PFSK-1 (cell line): ENCODE data around the gene SRPK3.

Source experiments
- FOXP2 ChIP-seq: optimal IDR thresholded peaks from 2 replicates; pipeline ENCODE3; 2011; ENCODE audit warnings: borderline replicate concordance, control low read depth, inconsistent platforms; ENCODE audit not compliant: insufficient read depth; ENCODE audit errors: extremely low read length, extremely low read depth
- POLR2AphosphoS5 ChIP-seq: IDR thresholded peaks from 2 replicates; pipeline ENCODE4 v1.6.1; 2012; ENCODE audit warnings: low read depth, mild to moderate bottlenecking, control low read depth, low read length, moderate library complexity
- SIN3A ChIP-seq: IDR thresholded peaks from 2 replicates; pipeline ENCODE4 v1.6.1; 2012; ENCODE audit warnings: mild to moderate bottlenecking, low read length, moderate library complexity, borderline replicate concordance; ENCODE audit not compliant: insufficient read depth
- TAF1 ChIP-seq: IDR thresholded peaks from 2 replicates; pipeline ENCODE4 v1.6.1; 2012; ENCODE audit warnings: low read length, control low read depth, borderline replicate concordance; ENCODE audit not compliant: insufficient read depth
- TF ChIP-seq, protein P1 (sequence below), 2 experiments: IDR thresholded peaks; 2 replicates each; pipeline versions ENCODE4 v1.6.1 to v1.8.0; 2011 to 2012; ENCODE audit warnings: low read depth in 2 of 2, low read length in 2 of 2, control low read depth in 1 of 2, inconsistent platforms in 1 of 2, mild to moderate bottlenecking in 1 of 2, moderate library complexity in 1 of 2; ENCODE audit not compliant: insufficient read depth in 1 of 2

The SRPK3 gene

GRCh38 chrX:153772316-153773217 lies 8.3 kb upstream of the SRPK3 start:
- TF ChIP-seq TAF1, result no peak
- no peak for TF ChIP-seq POLR2AphosphoS5
- TF ChIP-seq FOXP2, result no peak
- TF ChIP-seq, protein P1, sequence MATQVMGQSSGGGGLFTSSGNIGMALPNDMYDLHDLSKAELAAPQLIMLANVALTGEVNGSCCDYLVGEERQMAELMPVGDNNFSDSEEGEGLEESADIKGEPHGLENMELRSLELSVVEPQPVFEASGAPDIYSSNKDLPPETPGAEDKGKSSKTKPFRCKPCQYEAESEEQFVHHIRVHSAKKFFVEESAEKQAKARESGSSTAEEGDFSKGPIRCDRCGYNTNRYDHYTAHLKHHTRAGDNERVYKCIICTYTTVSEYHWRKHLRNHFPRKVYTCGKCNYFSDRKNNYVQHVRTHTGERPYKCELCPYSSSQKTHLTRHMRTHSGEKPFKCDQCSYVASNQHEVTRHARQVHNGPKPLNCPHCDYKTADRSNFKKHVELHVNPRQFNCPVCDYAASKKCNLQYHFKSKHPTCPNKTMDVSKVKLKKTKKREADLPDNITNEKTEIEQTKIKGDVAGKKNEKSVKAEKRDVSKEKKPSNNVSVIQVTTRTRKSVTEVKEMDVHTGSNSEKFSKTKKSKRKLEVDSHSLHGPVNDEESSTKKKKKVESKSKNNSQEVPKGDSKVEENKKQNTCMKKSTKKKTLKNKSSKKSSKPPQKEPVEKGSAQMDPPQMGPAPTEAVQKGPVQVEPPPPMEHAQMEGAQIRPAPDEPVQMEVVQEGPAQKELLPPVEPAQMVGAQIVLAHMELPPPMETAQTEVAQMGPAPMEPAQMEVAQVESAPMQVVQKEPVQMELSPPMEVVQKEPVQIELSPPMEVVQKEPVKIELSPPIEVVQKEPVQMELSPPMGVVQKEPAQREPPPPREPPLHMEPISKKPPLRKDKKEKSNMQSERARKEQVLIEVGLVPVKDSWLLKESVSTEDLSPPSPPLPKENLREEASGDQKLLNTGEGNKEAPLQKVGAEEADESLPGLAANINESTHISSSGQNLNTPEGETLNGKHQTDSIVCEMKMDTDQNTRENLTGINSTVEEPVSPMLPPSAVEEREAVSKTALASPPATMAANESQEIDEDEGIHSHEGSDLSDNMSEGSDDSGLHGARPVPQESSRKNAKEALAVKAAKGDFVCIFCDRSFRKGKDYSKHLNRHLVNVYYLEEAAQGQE (IDR thresholded peaks at IDR 0.05; ENCODE audit: insufficient read depth in 1 of 2, low read depth in 2 of 2, low read length in 2 of 2), result no peak
- TF ChIP-seq SIN3A, result no peak

GRCh38 chrX:153773218-153773611 lies 7.6 kb upstream of the SRPK3 start:
- TF ChIP-seq, protein P1 (IDR thresholded peaks at IDR 0.05; ENCODE audit: insufficient read depth in 1 of 2, low read depth in 2 of 2, low read length in 2 of 2), result no peak
- TF ChIP-seq FOXP2 (no peak), SIN3A (no peak)

DNA sequence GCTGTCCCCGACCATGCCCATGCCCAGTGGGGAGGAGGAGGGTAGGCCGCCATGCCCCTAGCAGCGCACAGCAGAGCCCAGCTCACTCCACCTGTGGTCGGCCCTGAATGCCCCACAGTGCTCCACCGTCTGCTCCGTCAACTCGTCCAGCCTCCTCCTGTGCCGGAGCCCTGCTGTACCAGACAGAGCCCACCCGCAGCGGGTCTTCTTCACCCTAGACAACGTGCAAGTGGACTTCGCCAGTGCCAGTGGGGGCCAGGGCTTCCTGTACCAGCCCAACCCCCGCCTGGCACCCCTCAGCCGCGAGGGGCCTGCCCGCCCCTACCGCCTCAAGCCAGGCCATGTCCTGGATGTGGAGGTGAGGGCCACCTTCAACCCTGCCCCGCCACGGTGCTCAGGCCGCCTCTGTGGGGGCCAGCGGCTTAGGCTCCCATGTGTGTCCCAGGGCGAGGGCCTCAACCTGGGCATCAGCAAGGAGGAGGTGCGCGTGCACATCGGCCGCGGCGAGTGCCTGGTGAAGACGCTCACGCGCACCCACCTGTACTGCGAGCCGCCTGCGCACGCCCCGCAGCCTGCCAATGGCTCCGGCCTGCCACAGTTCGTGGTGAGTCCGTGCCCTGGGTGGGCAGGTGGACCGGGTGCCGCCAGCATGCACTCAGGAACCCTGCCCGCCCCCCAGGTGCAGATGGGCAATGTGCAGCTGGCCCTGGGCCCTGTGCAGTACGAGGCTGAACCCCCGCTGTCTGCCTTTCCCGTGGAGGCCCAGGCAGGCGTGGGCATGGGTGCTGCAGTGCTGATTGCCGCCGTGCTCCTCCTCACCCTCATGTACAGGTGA lies 6.9 kb upstream of the SRPK3 start:
- no peak for TF ChIP-seq POLR2AphosphoS5
- TF ChIP-seq, protein P1 (IDR thresholded peaks at IDR 0.05; ENCODE audit: insufficient read depth in 1 of 2, low read depth in 2 of 2, low read length in 2 of 2), result no peak
- no peak for TF ChIP-seq TAF1
- no peak for TF ChIP-seq FOXP2
- no peak for TF ChIP-seq SIN3A

GRCh38 chrX:153774576-153775292 lies 6.1 kb upstream of the SRPK3 start:
- TF ChIP-seq SIN3A (no peak), FOXP2 (no peak), TAF1 (no peak), POLR2AphosphoS5 (no peak)
- TF ChIP-seq, protein P1 (IDR thresholded peaks at IDR 0.05; ENCODE audit: insufficient read depth in 1 of 2, low read depth in 2 of 2, low read length in 2 of 2), result no peak
